Measurements from ENCODE around the gene XYLT1. TPM values are rescaled to one million over a fixed set of nuclear protein-coding genes. Genes with fewer than 3 reads are reported as not detected.
"Not testable (repeated sequence)": the region's sequence is repeated elsewhere in the genome, so short reads cannot be mapped to it uniquely, and the experiment has no call there.

XYLT1 gene
- total and polyA plus RNA-seq, 2 donors: 2.2 to 3.5 TPM

- Histone ChIP-seq H3K27me3 (ENCODE audit: control insufficient read depth in 2 of 2, insufficient read depth in 1 of 2, low read length in 1 of 2) (no peaks in the 10 kb centered on the region), H3K4me3 (ENCODE audit: low read length in 2 of 2) (no peak overlapping the region), H3K4me1 (ENCODE audit: control insufficient read depth in 2 of 2, insufficient read depth in 2 of 2, low read length in 2 of 2) (peaks cover 6 to 11% of the 10 kb centered on the region in 2 donors), H3K36me3 (ENCODE audit: control insufficient read depth in 2 of 2, insufficient read depth in 2 of 2, low read length in 1 of 2) (no peaks in the 10 kb centered on the region), H3K27ac (ENCODE audit: low read depth in 1 of 2, low read length in 1 of 2) (no peak overlapping the region), H3K9me3 (ENCODE audit: control insufficient read depth in 2 of 2, insufficient read depth in 1 of 2, low read length in 1 of 2) (no peaks in the 10 kb centered on the region)
- DNase-seq (ENCODE audit: low read depth in 6 of 9, low spot score in 9 of 9): no peak
- 97% methylated on average over 4 of the region's 4 CpGs for WGBS
Measured at GRCh38 chr16:17413508-17413907, 57.3 kb downstream of the XYLT1 start.

DNA sequence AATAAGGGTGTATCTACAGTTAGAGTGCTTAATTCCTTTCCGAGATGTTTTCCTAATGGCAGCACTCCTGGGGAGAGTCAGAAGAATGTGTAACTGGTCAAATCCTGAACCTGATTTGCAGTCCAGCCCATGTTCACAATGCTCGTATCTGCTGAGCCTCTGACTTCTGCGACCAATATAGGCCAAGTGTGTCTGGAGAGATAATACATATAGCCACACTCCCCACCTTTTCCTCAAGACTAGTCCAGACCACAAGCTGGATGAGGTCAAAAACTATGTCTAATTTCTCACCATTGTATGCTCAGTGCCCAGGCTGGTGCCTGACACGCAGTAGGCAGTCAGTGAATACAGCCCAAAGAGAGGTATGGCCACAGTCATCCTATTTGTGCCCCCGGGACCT is 58.0 kb downstream of the XYLT1 start:
- H3K27me3 ChIP-seq (ENCODE audit: control insufficient read depth in 2 of 2, insufficient read depth in 1 of 2, low read length in 1 of 2): no peaks in the 10 kb centered on the region
- 97% methylated on average over 5 of the region's 5 CpGs for WGBS

GRCh38 chr16:17412221-17412620 is 58.5 kb downstream of the XYLT1 start:
- no peaks in the 10 kb centered on the region for H3K27me3 ChIP-seq (ENCODE audit: control insufficient read depth in 2 of 2, insufficient read depth in 1 of 2, low read length in 1 of 2)
- H3K9me3 ChIP-seq (ENCODE audit: control insufficient read depth in 2 of 2, insufficient read depth in 1 of 2, low read length in 1 of 2): no peaks in the 10 kb centered on the region
- no peak overlapping the region for H3K4me3 ChIP-seq (ENCODE audit: low read length in 2 of 2)
- no peak overlapping the region for H3K27ac ChIP-seq (ENCODE audit: low read depth in 1 of 2, low read length in 1 of 2)
- 93% methylated on average over 7 of the region's 7 CpGs for WGBS
- no peaks in the 10 kb centered on the region for H3K36me3 ChIP-seq (ENCODE audit: control insufficient read depth in 2 of 2, insufficient read depth in 2 of 2, low read length in 1 of 2)
- H3K4me1 ChIP-seq (ENCODE audit: control insufficient read depth in 2 of 2, insufficient read depth in 2 of 2, low read length in 2 of 2): peaks cover 6 to 9% of the 10 kb centered on the region in 2 donors
- no peak for DNase-seq (ENCODE audit: low read depth in 6 of 9, low spot score in 9 of 9)

More for the DNA sequence above, 58.0 kb downstream of the XYLT1 start:
- no peak overlapping the region for H3K27ac ChIP-seq (ENCODE audit: low read depth in 1 of 2, low read length in 1 of 2)
- no peak overlapping the region for H3K4me3 ChIP-seq (ENCODE audit: low read length in 2 of 2)
- DNase-seq (ENCODE audit: low read depth in 6 of 9, low spot score in 9 of 9): no peak
- peaks cover 6 to 11% of the 10 kb centered on the region in 2 donors for H3K4me1 ChIP-seq (ENCODE audit: control insufficient read depth in 2 of 2, insufficient read depth in 2 of 2, low read length in 2 of 2)
- H3K36me3 ChIP-seq (ENCODE audit: control insufficient read depth in 2 of 2, insufficient read depth in 2 of 2, low read length in 1 of 2): no peaks in the 10 kb centered on the region
- H3K9me3 ChIP-seq (ENCODE audit: control insufficient read depth in 2 of 2, insufficient read depth in 1 of 2, low read length in 1 of 2): no peaks in the 10 kb centered on the region

DNA sequence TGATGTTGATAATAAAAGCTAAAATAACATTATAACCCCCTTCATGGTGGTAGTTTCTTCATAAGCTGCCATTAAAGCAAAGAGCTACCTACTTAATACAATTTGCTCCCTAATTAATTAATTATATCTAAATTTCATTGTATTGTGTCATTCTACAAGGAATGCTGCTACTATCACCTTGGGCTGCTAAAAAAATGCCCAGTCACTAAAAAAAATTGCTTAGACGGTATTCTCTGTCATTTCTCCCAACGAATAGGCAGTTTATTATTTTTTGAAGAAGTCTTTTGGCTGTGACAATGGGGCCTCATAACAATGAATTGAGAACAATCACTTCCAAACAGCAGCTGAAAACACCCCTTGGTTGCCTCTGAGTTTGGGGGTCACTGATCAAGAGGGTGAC is 59.5 kb downstream of the XYLT1 start:
- Histone ChIP-seq H3K27ac (ENCODE audit: low read depth in 1 of 2, low read length in 1 of 2) (no peak overlapping the region), H3K27me3 (ENCODE audit: control insufficient read depth in 2 of 2, insufficient read depth in 1 of 2, low read length in 1 of 2) (no peaks in the 10 kb centered on the region), H3K36me3 (ENCODE audit: control insufficient read depth in 2 of 2, insufficient read depth in 2 of 2, low read length in 1 of 2) (no peaks in the 10 kb centered on the region), H3K4me3 (ENCODE audit: low read length in 2 of 2) (no peak overlapping the region), H3K9me3 (ENCODE audit: control insufficient read depth in 2 of 2, insufficient read depth in 1 of 2, low read length in 1 of 2) (no peaks in the 10 kb centered on the region), H3K4me1 (ENCODE audit: control insufficient read depth in 2 of 2, insufficient read depth in 2 of 2, low read length in 2 of 2) (peaks cover 0 to 2% of the 10 kb centered on the region in 2 donors)
- DNase-seq (ENCODE audit: low read depth in 6 of 9, low spot score in 9 of 9): no peak
- 95% methylated on average over 2 of the region's 2 CpGs for WGBS

- not testable (repeated sequence) for H3K27me3 ChIP-seq (ENCODE audit: control insufficient read depth in 2 of 2, insufficient read depth in 1 of 2, low read length in 1 of 2); H3K4me3 ChIP-seq (ENCODE audit: low read length in 2 of 2); H3K9me3 ChIP-seq (ENCODE audit: control insufficient read depth in 2 of 2, insufficient read depth in 1 of 2, low read length in 1 of 2); H3K4me1 ChIP-seq (ENCODE audit: control insufficient read depth in 2 of 2, insufficient read depth in 2 of 2, low read length in 2 of 2); DNase-seq (ENCODE audit: low read depth in 6 of 9, low spot score in 9 of 9); H3K27ac ChIP-seq (ENCODE audit: low read depth in 1 of 2, low read length in 1 of 2); H3K36me3 ChIP-seq (ENCODE audit: control insufficient read depth in 2 of 2, insufficient read depth in 2 of 2, low read length in 1 of 2)
- 96% methylated on average over 6 of the region's 6 CpGs for WGBS
Measured at GRCh38 chr16:17410316-17410715, 60.4 kb downstream of the XYLT1 start.

- Histone ChIP-seq H3K9me3 (ENCODE audit: control insufficient read depth in 2 of 2, insufficient read depth in 1 of 2, low read length in 1 of 2) (no peaks in the 10 kb centered on the region), H3K27me3 (ENCODE audit: control insufficient read depth in 2 of 2, insufficient read depth in 1 of 2, low read length in 1 of 2) (no peaks in the 10 kb centered on the region), H3K27ac (ENCODE audit: low read depth in 1 of 2, low read length in 1 of 2) (no peak overlapping the region), H3K4me3 (ENCODE audit: low read length in 2 of 2) (no peak overlapping the region), H3K36me3 (ENCODE audit: control insufficient read depth in 2 of 2, insufficient read depth in 2 of 2, low read length in 1 of 2) (no peaks in the 10 kb centered on the region), H3K4me1 (ENCODE audit: control insufficient read depth in 2 of 2, insufficient read depth in 2 of 2, low read length in 2 of 2) (no peaks in the 10 kb centered on the region)
- 97% methylated on average over 3 of the region's 3 CpGs for WGBS
- DNase-seq (ENCODE audit: low read depth in 6 of 9, low spot score in 9 of 9): no peak
Measured at GRCh38 chr16:17409894-17410293, 60.9 kb downstream of the XYLT1 start.

- H3K36me3 ChIP-seq (ENCODE audit: control insufficient read depth in 2 of 2, insufficient read depth in 2 of 2, low read length in 1 of 2): no peaks in the 10 kb centered on the region
- H3K9me3 ChIP-seq (ENCODE audit: control insufficient read depth in 2 of 2, insufficient read depth in 1 of 2, low read length in 1 of 2): no peaks in the 10 kb centered on the region
- no peaks in the 10 kb centered on the region for H3K4me1 ChIP-seq (ENCODE audit: control insufficient read depth in 2 of 2, insufficient read depth in 2 of 2, low read length in 2 of 2)
- DNase-seq (ENCODE audit: low read depth in 6 of 9, low spot score in 9 of 9): no peak
- no peaks in the 10 kb centered on the region for H3K27me3 ChIP-seq (ENCODE audit: control insufficient read depth in 2 of 2, insufficient read depth in 1 of 2, low read length in 1 of 2)
- H3K27ac ChIP-seq (ENCODE audit: low read depth in 1 of 2, low read length in 1 of 2): no peak overlapping the region
- WGBS: 94% methylated on average over 7 of the region's 7 CpGs
- H3K4me3 ChIP-seq (ENCODE audit: low read length in 2 of 2): no peak overlapping the region
Measured at GRCh38 chr16:17408955-17409441, 61.8 kb downstream of the XYLT1 start.

GRCh38 chr16:17408296-17408695 is 62.5 kb downstream of the XYLT1 start:
- no peak overlapping the region for H3K4me3 ChIP-seq (ENCODE audit: low read length in 2 of 2)
- H3K36me3 ChIP-seq (ENCODE audit: control insufficient read depth in 2 of 2, insufficient read depth in 2 of 2, low read length in 1 of 2): no peaks in the 10 kb centered on the region
- WGBS: 99% methylated on average over 5 of the region's 5 CpGs
- no peaks in the 10 kb centered on the region for H3K4me1 ChIP-seq (ENCODE audit: control insufficient read depth in 2 of 2, insufficient read depth in 2 of 2, low read length in 2 of 2)
- no peak overlapping the region for H3K27ac ChIP-seq (ENCODE audit: low read depth in 1 of 2, low read length in 1 of 2)
- H3K9me3 ChIP-seq (ENCODE audit: control insufficient read depth in 2 of 2, insufficient read depth in 1 of 2, low read length in 1 of 2): no peaks in the 10 kb centered on the region
- DNase-seq (ENCODE audit: low read depth in 6 of 9, low spot score in 9 of 9): no peak
- H3K27me3 ChIP-seq (ENCODE audit: control insufficient read depth in 2 of 2, insufficient read depth in 1 of 2, low read length in 1 of 2): no peaks in the 10 kb centered on the region

DNA sequence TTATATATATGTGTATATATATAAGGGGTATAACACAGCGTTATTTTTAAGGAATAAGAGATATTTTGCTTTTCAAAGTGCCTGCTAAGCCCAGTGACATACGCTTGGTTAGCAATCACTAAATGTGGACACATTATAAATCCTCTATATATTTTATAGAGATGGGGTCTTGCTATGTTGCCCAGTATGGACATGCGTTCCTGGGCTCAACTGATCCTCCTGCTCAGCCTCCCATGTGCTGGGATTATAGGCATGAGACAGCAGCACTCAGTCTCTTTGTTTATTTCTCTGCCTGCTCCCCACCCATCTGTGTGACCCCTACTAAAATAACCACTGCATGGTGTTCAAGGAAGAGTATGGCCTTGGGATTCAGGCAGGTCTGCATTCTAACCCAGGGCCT is 63.4 kb downstream of the XYLT1 start:
- H3K4me1 ChIP-seq (ENCODE audit: control insufficient read depth in 2 of 2, insufficient read depth in 2 of 2, low read length in 2 of 2): no peaks in the 10 kb centered on the region
- H3K27me3 ChIP-seq (ENCODE audit: control insufficient read depth in 2 of 2, insufficient read depth in 1 of 2, low read length in 1 of 2): no peaks in the 10 kb centered on the region
- 99% methylated on average over 3 of the region's 3 CpGs for WGBS
- no peak overlapping the region for H3K4me3 ChIP-seq (ENCODE audit: low read length in 2 of 2)
- DNase-seq (ENCODE audit: low read depth in 6 of 9, low spot score in 9 of 9): no peak
- H3K27ac ChIP-seq (ENCODE audit: low read depth in 1 of 2, low read length in 1 of 2): no peak overlapping the region
- H3K36me3 ChIP-seq (ENCODE audit: control insufficient read depth in 2 of 2, insufficient read depth in 2 of 2, low read length in 1 of 2): no peaks in the 10 kb centered on the region
- no peaks in the 10 kb centered on the region for H3K9me3 ChIP-seq (ENCODE audit: control insufficient read depth in 2 of 2, insufficient read depth in 1 of 2, low read length in 1 of 2)

All from thymus (tissue), 11 donors.